Right lobe of liver (tissue), 4 donors: ENCODE measurements around the gene CCK.

Source experiments
- POLR2A ChIP-seq: fragments of 450-650 bp; IDR thresholded peaks from one replicate; pipeline ENCODE4 v1.6.1; 2017; ENCODE audit warnings: antibody characterized with exemption, mild to moderate bottlenecking
- TF ChIP-seq, protein P1 (sequence below), 4 donors: fragments of 200-600 bp in 3 of 4; fragments of 450-650 bp in 1 of 4; IDR thresholded peaks; one replicate each; pipeline versions ENCODE4 v1.5.1 to v1.8.0; 2016 to 2022; ENCODE audit warnings: antibody characterized with exemption in 4 of 4, mild to moderate bottlenecking in 2 of 4
- donor health status: DM: no; HTN: no; CAD: no.
- donor health status: DM: no; HTN: no; CAD: no.
- donor health status: DM: no; HTN: yes; CAD: no.

DNA sequence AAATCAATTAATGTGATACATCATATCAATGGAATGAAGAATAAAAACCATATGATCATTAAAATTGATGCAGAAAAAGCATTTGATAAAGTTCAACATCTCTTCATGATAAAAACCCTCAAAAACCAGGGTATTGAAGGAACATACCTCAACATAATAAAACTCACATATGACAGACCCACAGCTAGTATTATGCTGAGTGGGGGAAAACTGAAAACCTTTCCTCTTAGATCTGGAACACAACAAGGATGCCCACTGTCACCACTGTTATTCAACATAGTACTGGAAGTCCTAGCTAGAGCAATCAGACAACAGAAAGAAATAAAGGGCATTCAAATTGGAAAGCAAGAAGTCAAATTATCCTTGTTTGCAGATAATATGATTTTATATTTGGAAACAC lies 30.5 kb downstream of the CCK start:
- TF ChIP-seq, protein P1, sequence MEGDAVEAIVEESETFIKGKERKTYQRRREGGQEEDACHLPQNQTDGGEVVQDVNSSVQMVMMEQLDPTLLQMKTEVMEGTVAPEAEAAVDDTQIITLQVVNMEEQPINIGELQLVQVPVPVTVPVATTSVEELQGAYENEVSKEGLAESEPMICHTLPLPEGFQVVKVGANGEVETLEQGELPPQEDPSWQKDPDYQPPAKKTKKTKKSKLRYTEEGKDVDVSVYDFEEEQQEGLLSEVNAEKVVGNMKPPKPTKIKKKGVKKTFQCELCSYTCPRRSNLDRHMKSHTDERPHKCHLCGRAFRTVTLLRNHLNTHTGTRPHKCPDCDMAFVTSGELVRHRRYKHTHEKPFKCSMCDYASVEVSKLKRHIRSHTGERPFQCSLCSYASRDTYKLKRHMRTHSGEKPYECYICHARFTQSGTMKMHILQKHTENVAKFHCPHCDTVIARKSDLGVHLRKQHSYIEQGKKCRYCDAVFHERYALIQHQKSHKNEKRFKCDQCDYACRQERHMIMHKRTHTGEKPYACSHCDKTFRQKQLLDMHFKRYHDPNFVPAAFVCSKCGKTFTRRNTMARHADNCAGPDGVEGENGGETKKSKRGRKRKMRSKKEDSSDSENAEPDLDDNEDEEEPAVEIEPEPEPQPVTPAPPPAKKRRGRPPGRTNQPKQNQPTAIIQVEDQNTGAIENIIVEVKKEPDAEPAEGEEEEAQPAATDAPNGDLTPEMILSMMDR (IDR thresholded peaks at IDR 0.05) = no peak
- TF ChIP-seq POLR2A = no peak
